SK-N-SH (cell line): ENCODE data around the gene ABCA1. TPM values are rescaled to one million over a fixed set of nuclear protein-coding genes. Genes with fewer than 3 reads are reported as not detected.

Experiments
- CTCF ChIA-PET: fragments of 300-600, 350-600 bp; formaldehyde crosslinking; extraction: SDS; loops from one replicate; lab custom pipeline; 2021; lab: Yijun Ruan, JAX
- POLR2A ChIA-PET: fragments of 350-600 bp; sonication (Branson Sonifier 250); formaldehyde crosslinking; extraction: SDS; loops from one replicate; lab custom pipeline; 2020; ENCODE audit warnings: antibody characterized with exemption, inconsistent platforms; lab: Yijun Ruan, JAX
- DNase-seq: peaks from one replicate; pipeline ENCODE4 v3.0.0; 2012
- H2AFZ ChIP-seq: fragments of 200-600 bp; sonication (generic); 2 replicates; pipeline ENCODE4 v1.8.1; 2016; ENCODE audit warnings: antibody characterized with exemption, mild to moderate bottlenecking, low read depth
- H3F3A ChIP-seq: fragments of 200-600 bp; sonication (generic); replicated peaks from 2 replicates; pipeline ENCODE3; 2016; ENCODE audit warnings: antibody characterized with exemption, mild to moderate bottlenecking; ENCODE audit not compliant: insufficient read depth
- H3K27ac ChIP-seq, 2 experiments: fragments of 200-500 bp in 1 of 2; fragments of 200-600 bp in 1 of 2; sonication (Bioruptor generic) in 1 of 2; sonication (generic), shearing (Covaris generic) in 1 of 2; 2 replicates each; pipeline versions ENCODE4 v1.5.1 to v1.6.1; 2014 to 2016; ENCODE audit warnings: low read depth in 2 of 2, inconsistent platforms in 1 of 2, low read length in 1 of 2, mild to moderate bottlenecking in 1 of 2, mixed read lengths in 1 of 2
- H3K27me3 ChIP-seq: fragments of 200-600 bp; sonication (generic), shearing (Covaris generic); 2 replicates; pipeline ENCODE4 v1.6.1; 2016; ENCODE audit warnings: mixed run types; ENCODE audit not compliant: insufficient read depth
- H3K36me3 ChIP-seq, 2 experiments: fragments of 200-500 bp in 1 of 2; fragments of 200-600 bp in 1 of 2; sonication (Bioruptor generic) in 1 of 2; sonication (generic) in 1 of 2; replicated peaks in 1 of 2; 2 replicates each; pipeline versions ENCODE3 to v1.5.1; 2014 to 2016; ENCODE audit warnings: low read length in 1 of 2, mild to moderate bottlenecking in 1 of 2; ENCODE audit not compliant: insufficient read depth in 2 of 2, control insufficient read depth in 1 of 2
- H3K4me1 ChIP-seq, 2 experiments: fragments of 200-500 bp in 1 of 2; fragments of 200-600 bp in 1 of 2; sonication (Bioruptor generic) in 1 of 2; sonication (generic), shearing (Covaris generic) in 1 of 2; 2 replicates each; pipeline versions ENCODE4 v1.5.1 to v1.6.1; 2014 to 2016; ENCODE audit warnings: low read depth in 1 of 2, low read length in 1 of 2, mixed run types in 1 of 2; ENCODE audit not compliant: insufficient read depth in 2 of 2, control insufficient read depth in 1 of 2
- H3K4me2 ChIP-seq: fragments of 200-600 bp; sonication (generic), shearing (Covaris generic); 2 replicates; pipeline ENCODE4 v1.6.1; 2017; ENCODE audit warnings: mixed run types
- H3K4me3 ChIP-seq, 2 experiments: fragments of 200-500 bp in 1 of 2; fragments of 200-600 bp in 1 of 2; sonication (Bioruptor generic) in 1 of 2; sonication (generic), shearing (Covaris generic) in 1 of 2; 2 replicates each; pipeline versions ENCODE4 v1.5.1 to v1.8.1; 2014 to 2016; ENCODE audit warnings: low read depth in 2 of 2, inconsistent platforms in 1 of 2, low read length in 1 of 2, mild to moderate bottlenecking in 1 of 2, mixed read lengths in 1 of 2, moderate library complexity in 1 of 2
- H3K79me2 ChIP-seq: fragments of 200-600 bp; sonication (generic); 2 replicates; pipeline ENCODE4 v1.8.1; 2017; ENCODE audit warnings: mild to moderate bottlenecking; ENCODE audit not compliant: insufficient read depth
- H3K9ac ChIP-seq: fragments of 200-600 bp; sonication (generic); 2 replicates; pipeline ENCODE4 v1.6.1; 2017; ENCODE audit warnings: mixed run types
- H3K9me2 ChIP-seq: fragments of 200-600 bp; sonication (generic); 2 replicates; pipeline ENCODE4 v1.6.1; 2017; ENCODE audit warnings: mixed run types
- H3K9me3 ChIP-seq: fragments of 200-600 bp; sonication (generic); 2 replicates; pipeline ENCODE4 v1.6.1; 2017; ENCODE audit warnings: mixed run types, mild to moderate bottlenecking, moderate library complexity
- H4K20me1 ChIP-seq: fragments of 200-600 bp; sonication (generic); 2 replicates; pipeline ENCODE4 v1.6.1; 2017; ENCODE audit warnings: mild to moderate bottlenecking, mixed run types; ENCODE audit not compliant: insufficient read depth
- EP300 ChIP-seq, 2 experiments: IDR thresholded peaks; 2 replicates each; pipeline versions ENCODE4 v1.4.0 to v1.6.1; 2012; ENCODE audit warnings: borderline replicate concordance in 1 of 2, low read depth in 1 of 2, low read length in 1 of 2
- GATA2 ChIP-seq: sonication (generic); formaldehyde crosslinking; IDR thresholded peaks from 2 replicates; pipeline ENCODE4 v1.5.0; 2020; ENCODE audit warnings: mild to moderate bottlenecking, missing genetic modification reagents
- MAX ChIP-seq: IDR thresholded peaks from 2 replicates; pipeline ENCODE4 v1.4.0; 2012; ENCODE audit warnings: low read depth
- MXI1 ChIP-seq: IDR thresholded peaks from 2 replicates; pipeline ENCODE4 v1.6.1; 2012; ENCODE audit warnings: mild to moderate bottlenecking, low read depth, low read length, improper control_type of control experiment
- NFIC ChIP-seq: IDR thresholded peaks from 2 replicates; pipeline ENCODE4 v1.4.0; 2012; ENCODE audit warnings: borderline replicate concordance
- NRF1 ChIP-seq: IDR thresholded peaks from 2 replicates; pipeline ENCODE4 v1.6.1; 2012; ENCODE audit warnings: low read depth, mild to moderate bottlenecking, low read length
- POLR2AphosphoS5 ChIP-seq: IDR thresholded peaks from 2 replicates; pipeline ENCODE4 v1.6.1; 2012; ENCODE audit warnings: low read depth, low read length
- RCOR1 ChIP-seq: fragments of 150-350 bp; IDR thresholded peaks from 2 replicates; pipeline ENCODE4 v1.6.1; 2017; ENCODE audit warnings: antibody characterized with exemption, low read length
- TAF1 ChIP-seq: IDR thresholded peaks from 2 replicates; pipeline ENCODE4 v1.6.1; 2012; ENCODE audit warnings: low read depth, mild to moderate bottlenecking, low read length, moderate library complexity, borderline replicate concordance
- USF1 ChIP-seq: IDR thresholded peaks from 2 replicates; pipeline ENCODE4 v1.4.0; 2012; ENCODE audit warnings: low read depth, borderline replicate concordance
- WGBS: methylation state at CpG from one replicate; pipeline ENCODE4 v1.1.6; 2017; ENCODE audit warnings: low lambda C conversion rate; 5-methylcytosine and 5-hydroxymethylcytosine counted together
- polyA plus RNA-seq, 3 experiments: library from polyadenylated mRNA; depleted of rRNA; stranded (reverse); fragments of >200 nt; gene quantifications; 2 replicates each; pipeline ENCODE4 v1.2.3, GENCODE V29; 2012
- TF ChIP-seq, protein P1 (sequence below): fragments of 150-350 bp; IDR thresholded peaks from 2 replicates; pipeline ENCODE4 v1.6.1; 2017; ENCODE audit warnings: antibody characterized with exemption, low read length, low read depth, borderline replicate concordance
- TF ChIP-seq, protein P2 (sequence below): IDR thresholded peaks from 2 replicates; pipeline ENCODE4 v1.4.0; 2012; ENCODE audit warnings: low read depth, borderline replicate concordance

ABCA1 gene
- polyA plus RNA-seq, 1 of the 3 experiments (the other 2 are of a cell fraction), result 5.3 TPM

- DNase-seq, result peak; percentile 74
- H3K79me2 ChIP-seq, result no peaks in the 10 kb centered on the region
- no peak overlapping the region for H3K4me3 ChIP-seq
- H4K20me1 ChIP-seq, result no peaks in the 10 kb centered on the region
- no peak overlapping the region for H3K9ac ChIP-seq
- 46% methylated on average over 4 of the region's 4 CpGs for WGBS
- H3K9me2 ChIP-seq, result no peaks in the 10 kb centered on the region
- peaks cover 0 to 2% of the 10 kb centered on the region in 2 experiments for H3K36me3 ChIP-seq
- no peak overlapping the region for H3K4me2 ChIP-seq
- peak overlapping the region in 1 of 2 experiments; percentile 26; a peak in 1 of 4 replicates for H3K27ac ChIP-seq
- H3K9me3 ChIP-seq, result no peaks in the 10 kb centered on the region
- POLR2A ChIA-PET, result no interaction called here
- CTCF ChIA-PET, result interaction anchor here (1.5 kb wide), 1 partner anchor 19 kb away, joined by 7 read pairs; no protein-coding TSS in a partner anchor
- TF ChIP-seq RCOR1 (peak; percentile 92; the same call in 1 of the 2 replicates), USF1 (no peak), NRF1 (no peak), MXI1 (peak; percentile 72; the same call in 1 of the 2 replicates), EP300 (IDR thresholded peaks at IDR 0.05; ENCODE audit: borderline replicate concordance in 1 of 2, low read depth in 1 of 2, low read length in 1 of 2) (peak in 1 of 2 experiments; percentile 61; a peak in 2 of 4 replicates), TAF1 (no peak), GATA2 (no peak), POLR2AphosphoS5 (no peak), NFIC (no peak), MAX (no peak)
- TF ChIP-seq, protein P1, sequence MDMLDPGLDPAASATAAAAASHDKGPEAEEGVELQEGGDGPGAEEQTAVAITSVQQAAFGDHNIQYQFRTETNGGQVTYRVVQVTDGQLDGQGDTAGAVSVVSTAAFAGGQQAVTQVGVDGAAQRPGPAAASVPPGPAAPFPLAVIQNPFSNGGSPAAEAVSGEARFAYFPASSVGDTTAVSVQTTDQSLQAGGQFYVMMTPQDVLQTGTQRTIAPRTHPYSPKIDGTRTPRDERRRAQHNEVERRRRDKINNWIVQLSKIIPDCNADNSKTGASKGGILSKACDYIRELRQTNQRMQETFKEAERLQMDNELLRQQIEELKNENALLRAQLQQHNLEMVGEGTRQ, result no peak
- TF ChIP-seq, protein P2, sequence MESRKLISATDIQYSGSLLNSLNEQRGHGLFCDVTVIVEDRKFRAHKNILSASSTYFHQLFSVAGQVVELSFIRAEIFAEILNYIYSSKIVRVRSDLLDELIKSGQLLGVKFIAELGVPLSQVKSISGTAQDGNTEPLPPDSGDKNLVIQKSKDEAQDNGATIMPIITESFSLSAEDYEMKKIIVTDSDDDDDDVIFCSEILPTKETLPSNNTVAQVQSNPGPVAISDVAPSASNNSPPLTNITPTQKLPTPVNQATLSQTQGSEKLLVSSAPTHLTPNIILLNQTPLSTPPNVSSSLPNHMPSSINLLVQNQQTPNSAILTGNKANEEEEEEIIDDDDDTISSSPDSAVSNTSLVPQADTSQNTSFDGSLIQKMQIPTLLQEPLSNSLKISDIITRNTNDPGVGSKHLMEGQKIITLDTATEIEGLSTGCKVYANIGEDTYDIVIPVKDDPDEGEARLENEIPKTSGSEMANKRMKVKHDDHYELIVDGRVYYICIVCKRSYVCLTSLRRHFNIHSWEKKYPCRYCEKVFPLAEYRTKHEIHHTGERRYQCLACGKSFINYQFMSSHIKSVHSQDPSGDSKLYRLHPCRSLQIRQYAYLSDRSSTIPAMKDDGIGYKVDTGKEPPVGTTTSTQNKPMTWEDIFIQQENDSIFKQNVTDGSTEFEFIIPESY, result no peak
- no peaks in the 10 kb centered on the region for H3K27me3 ChIP-seq
- H3F3A ChIP-seq, result no peaks in the 10 kb centered on the region
- peaks cover 0 to 23% of the 10 kb centered on the region in 2 experiments; a peak in 1 of 4 replicates for H3K4me1 ChIP-seq
- no peak overlapping the region for H2AFZ ChIP-seq
Observed at GRCh38 chr9:104882086-104882485, 45.9 kb downstream of the ABCA1 start.
